ENCODE measurements around the gene KIF12.
A peak's percentile ranks its signal among the peaks of the same experiment; 100 is the strongest.

KIF12 gene

DNA sequence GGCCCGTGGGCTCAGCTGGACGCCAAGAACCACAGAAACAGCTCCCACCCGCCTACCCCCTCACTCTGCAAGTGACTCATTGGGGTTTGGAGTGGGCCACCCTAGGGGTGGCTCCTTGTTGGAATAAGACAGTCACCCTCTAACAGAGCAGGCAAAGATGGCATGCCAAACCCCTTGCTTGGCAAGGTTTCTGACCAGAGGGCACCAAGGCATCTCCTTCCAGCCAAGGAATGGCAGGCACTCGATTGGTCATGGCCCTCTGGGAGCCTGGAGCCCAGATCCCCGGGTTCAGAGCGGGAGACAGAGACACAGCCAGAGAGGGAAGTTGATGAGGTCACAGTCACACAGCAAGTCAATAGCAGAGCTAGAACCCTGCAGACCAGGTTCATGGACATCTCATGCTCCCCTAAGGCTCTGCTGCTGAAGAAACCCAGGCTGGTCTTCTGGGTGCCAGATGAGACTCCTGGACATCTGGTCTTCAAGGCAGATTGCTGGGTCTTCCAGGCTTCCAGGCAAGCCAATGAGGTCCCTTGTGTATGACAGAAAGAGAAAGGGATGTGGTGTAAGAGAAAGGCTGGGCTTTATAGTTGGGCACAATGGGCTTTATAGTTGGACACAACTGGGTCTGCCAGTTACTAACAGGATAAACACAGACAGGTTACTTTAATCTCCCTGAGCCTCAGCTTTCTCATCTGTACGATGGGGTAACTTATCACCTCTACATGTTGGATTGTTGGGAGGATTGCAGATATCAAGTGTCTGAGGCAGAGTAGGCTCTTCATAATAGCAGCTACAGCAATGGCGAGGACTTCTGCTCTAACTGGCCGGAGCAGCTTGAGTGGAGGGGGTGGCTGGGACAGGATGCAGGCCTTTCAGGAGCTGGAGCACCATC, 23.3 kb upstream of the KIF12 start:
- DNase-seq, result no peak

DNA sequence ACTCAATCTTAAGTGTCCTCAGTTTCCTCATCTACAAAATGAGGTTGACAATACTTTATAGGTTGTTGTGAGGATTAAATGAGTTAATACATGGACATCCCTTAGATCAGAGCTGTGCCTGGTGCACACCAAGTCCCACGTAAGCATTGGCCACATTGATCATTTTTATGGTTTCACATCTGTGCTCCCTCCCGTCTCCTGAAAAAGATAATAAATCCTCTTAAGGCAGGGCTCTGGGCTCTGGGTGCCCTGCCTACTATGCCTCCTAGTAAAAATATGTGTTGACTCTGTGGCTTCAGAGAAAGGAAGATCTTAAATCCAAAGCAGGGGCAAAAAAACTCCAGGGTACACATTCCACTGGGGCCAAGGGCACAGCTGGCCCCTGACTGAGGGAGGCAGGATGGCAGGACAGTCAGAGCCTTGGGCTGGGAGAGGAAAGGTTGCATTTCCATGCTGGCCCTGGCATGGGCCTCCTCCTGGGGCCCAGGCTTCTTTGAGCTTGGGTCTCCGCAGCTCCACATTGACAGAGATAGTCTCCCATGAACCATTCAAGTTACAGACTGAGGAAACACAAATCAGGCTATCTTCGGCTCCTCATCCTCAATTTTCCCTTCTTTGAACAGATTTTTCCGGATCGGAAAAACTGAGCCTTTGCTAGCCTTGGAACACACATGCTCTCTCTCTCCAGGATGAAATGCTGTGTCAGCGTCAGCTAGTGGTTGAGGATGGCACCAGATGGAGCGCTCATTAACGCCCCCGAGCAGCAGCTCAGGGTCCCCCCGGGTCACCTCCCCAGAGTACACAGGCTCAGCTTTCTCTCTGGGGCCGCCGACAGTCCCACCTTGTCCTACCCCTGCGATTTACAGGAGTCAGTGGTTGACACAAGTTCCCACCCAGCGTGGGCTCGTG, 22.4 kb upstream of the KIF12 start:
- DNase-seq, result no peak

DNA sequence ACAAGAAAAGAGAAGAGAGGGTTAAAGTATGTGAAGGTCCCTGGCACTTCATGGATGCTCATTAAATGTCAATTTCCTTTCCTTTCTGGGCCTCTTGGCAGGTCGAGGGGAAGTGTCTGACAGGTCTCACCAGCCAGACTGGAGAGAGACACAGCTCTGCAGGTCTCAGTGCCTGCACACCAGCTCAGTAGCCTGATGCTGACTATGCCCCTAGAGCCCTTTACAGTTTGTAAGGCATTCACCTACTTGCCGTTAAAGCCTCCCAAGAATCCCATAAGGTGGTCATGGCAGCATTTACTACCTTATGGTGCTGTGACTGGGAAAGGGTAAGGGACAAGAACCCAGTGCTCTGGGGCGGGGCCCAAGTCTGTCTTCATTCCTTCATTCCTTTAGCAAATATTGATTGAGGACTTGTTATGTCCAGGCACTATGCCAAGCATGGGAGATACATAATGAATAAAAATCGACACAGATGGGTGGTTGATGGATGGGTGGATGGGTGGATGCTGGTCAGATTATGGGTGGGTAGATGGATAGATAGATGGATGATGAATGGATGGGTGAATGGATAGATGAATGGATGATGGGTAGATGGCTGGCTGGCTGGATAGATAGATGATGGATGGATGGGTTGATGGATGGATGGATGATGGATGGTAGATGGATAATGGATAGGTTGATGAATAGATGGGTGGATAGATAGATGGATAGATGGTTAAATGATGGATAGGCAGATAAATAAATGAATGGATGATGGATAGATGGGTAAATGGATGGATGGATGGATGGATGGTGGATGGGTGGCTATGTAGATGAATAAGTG, 21.3 kb upstream of the KIF12 start:
- peak; percentile 27 for DNase-seq

GRCh38 chr9:114119242-114120191, 20.4 kb upstream of the KIF12 start:
- DNase-seq, result no peak

DNA sequence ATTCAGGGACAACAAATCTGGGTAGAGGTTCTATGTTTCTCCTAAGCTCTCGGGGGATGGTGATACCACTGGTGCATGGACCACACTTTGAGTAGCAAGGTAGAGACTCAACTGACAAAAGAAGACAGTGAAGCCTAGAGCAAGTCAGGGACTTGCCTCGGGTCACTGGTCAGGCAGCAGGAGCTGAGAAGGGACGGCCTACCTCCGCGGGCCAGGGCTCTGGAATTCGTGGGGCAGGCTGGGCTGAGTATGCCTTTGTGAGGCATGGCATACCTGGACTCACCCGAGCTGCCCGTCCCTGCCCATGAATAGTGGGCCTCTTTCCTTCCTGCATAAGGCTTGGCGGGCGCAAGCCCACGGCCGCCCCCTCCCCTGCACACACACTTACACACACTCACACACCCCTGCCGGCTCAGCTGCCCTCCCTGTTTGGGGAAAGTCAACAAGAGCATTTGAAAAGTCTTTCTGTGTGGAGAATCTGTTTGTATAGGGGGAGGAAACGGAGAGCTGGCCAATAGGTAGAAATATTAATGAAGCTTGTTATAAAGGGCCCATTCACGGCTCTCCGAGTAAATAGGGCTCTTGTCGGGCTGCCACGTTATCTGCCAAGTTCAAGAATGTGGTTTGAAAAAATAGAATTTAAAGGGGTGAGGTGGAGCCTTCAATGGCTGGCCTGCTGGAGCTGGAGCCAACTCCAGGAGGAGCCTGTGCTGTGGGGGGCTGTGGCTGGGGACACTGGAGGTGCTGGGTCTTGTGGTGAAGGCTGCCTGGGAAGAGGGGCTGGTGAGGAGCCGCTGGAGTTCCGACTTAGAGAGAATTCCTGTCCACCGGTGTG, 19.1 kb upstream of the KIF12 start:
- peak; percentile 78 for DNase-seq

DNA sequence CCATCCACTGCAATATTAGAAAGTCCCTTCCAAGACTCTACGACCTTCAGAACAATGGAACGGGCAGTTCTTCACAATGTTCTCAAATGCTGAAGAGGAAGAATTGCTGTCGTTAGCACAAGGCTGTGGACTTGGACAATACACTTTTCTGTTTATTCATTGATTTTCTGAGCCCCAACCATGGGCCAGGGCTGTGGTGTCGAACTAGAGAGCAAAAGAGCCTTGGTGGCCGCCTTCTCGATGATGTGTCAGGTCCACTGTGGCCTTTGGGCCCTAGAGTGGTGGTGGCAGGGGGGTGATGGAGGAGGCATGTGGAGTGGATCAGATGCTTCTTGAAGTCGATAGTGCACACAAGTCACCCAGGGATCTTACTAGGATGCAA, 18.5 kb upstream of the KIF12 start:
- no peak for DNase-seq

- DNase-seq, result no peak
Measured at GRCh38 chr9:114116126-114116747, 17.1 kb upstream of the KIF12 start.

DNA sequence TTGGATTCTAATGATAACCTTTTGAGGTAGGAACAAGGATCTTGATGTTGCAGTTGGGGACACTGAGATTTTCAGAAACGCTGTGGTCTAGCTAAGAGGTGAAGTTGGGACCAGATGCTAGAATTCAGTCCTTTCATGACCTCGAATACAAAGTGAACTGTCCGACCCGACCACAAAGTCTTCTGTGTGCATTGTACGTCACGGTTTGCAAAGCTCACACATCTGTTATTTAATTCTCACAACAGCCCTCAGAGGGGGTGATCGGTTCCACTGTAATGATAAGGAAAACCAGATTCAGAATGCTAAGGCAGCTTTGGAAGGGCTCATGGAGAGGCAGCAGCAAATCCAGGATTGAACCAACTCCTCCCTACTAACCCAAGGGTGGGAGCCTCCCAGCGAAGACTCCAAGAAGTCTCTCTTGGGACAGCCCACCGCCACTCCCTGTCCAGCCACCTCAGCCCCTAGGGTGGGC, 16.6 kb upstream of the KIF12 start:
- DNase-seq, result no peak

DNA sequence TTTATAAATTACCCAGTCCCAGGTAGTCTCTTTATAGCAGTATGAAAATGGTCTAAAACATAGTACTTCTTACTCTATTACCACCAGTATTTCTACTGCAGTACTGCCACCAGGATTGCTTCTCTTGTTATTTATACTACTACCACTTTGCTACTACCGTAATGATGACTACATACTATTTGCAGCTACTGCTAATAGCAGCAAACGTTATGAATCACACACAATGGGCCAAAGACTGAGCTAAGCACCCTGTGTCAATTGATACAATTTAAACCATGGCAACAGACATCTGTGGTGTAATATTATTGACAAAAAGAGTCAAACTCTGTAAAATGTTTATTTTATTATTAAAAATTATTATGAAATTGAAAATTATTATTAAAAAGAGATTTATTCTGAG, 15.3 kb upstream of the KIF12 start:
- no peak for DNase-seq

- DNase-seq, result no peak
Measured at GRCh38 chr9:114112778-114113584, 13.9 kb upstream of the KIF12 start.

DNA sequence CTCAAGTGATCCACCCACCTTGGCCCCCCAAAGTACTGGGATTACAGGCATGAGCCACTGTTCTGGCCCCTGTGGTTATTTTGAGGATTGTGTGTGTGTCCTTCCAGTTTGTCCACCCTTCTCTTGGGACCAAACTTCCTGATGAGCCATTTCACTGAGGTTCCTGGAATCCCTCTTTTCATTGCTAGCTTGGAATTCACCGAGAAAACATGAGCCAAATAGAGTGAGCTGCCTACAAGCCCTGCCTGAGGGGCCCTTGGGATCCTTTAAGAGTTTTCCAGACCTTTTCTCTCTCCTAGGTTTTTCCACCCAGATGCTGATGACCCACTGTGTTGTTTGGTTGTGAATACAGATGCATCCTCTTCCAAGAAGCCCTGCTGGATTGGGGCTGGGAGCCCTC, 13.2 kb upstream of the KIF12 start:
- DNase-seq, result no peak

DNA sequence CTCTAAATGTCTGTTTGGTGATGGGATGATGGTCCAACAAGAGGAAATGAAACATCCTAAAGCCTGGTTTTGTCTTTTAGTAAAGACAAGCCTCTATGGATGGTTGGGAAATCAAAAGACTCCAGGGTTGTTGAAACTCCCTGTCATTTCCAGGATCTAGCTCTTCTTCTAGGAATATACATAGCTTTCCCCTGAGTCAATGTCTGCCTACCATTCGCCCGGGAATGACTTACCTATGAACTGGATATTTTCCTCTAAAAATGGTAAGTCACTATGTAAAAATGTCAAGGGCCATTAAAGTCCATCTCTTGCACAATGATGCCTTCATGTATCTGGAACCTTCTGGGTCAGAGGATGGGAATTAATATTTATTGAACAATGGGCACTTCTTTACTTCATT, 11.1 kb upstream of the KIF12 start:
- DNase-seq, result no peak

DNA sequence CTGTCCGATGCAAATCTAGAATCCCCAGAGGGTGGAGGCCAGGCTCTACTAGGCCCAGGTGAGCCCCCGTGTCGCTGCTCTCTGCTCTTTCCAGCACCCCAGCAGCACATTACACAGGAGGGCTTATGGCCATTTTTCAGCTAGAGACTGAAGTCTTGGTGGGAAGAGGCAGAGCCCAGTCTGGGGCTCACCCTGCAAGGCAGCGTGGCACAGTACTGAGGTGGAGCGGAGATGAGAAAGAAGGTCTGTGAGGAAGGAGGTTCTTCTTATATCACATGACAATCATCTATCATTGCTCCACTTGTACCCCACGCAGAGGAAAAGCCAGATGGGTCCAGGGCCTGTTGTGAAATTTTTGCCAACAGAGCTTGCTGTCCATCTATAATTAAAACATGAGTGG, 10.0 kb upstream of the KIF12 start:
- DNase-seq, result no peak

DNA sequence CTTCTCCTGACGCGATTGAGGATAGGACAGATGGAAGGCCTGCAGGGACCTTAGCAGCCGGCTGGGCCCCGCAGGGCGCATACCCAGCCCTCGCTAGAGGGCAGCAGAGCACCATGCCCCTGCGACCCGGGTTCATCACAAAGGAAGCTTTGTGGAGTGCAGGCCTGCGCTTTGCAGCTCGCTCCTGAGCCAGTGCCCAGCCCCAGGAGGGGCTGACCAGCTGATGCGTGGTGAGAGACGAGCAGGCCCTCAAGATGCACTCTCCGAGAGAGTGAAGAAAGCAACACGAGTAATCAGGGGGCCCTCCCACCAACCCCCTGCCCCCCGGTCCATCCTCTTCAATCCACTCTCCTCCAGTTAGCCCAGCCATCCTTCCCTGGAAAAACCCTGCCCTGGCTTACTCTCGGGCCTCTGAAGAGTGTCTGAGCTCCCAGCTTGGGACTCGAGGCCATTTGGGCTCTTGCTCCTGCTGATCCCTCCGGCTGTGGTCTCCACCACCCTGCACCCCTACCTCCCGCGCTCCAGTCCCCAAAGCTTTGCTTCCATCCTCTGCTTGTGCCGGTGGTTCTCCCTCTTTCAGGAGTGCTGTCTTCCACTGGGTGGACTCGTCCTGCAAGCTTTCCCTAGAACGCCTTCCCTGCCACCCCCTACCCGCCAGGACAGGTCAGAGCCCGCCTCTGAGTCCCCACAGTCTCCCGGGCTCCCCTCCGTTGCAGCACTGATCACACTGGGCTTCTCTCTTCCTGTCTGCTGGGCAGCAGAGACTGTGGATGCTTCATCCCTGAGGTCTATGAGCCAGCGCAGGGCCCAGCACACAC, 9.1 kb upstream of the KIF12 start:
- DNase-seq, result peak; percentile 22

- no peak for DNase-seq
Measured at GRCh38 chr9:114107286-114108001, 8.4 kb upstream of the KIF12 start.

DNA sequence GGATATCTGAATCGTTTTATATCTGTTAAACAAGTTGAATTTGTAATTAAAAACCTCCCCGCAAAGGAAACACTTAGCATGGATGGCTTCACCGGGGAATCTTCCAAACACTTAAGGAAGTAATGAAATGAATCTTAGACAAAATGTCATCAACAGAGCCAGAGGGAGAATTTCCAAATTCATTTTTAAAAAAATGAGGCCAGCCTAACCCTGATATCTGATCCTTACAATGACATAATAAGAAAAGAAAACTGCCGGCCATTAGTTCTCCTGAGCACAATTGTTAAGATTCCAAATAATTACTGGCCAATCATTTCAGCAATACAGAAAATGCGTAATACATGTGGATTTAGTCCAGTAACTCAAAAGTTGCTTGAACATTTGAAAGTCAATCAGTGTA, 6.1 kb upstream of the KIF12 start:
- DNase-seq, result no peak

DNA sequence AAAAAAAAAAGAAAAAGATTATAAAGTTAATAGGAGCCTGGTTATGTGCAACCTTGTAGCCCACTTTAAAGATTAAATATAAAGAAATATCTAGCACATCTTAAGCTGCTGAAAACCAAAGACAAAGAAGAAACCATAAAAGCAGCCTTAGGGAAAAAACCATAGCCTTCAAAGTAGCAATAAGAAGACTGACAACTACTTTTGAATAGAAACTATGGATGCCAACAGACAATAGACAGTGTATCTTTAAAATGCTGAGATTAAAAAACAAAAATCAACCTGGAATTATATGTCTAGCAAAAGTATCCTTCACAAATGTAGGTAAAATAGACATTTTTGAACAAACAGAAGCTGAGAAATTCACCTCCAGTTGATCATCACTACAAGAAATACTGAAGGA, 3.4 kb upstream of the KIF12 start:
- no peak for DNase-seq

GRCh38 chr9:114100536-114100935, 1.4 kb upstream of the KIF12 start:
- DNase-seq, result no peak

Measured in NCI-H2029 treated with DMSO at 0.1 percent for 48 hours (cell line).